C4-2B (cell line): ENCODE data around the gene CHRNA9.

Source experiments
- CTCF ChIP-seq: fragments of 450-650 bp; conservative IDR thresholded peaks from 2 replicates; pipeline ENCODE4 v1.5.1; 2017; ENCODE audit warnings: mild to moderate bottlenecking
- ZFX ChIP-seq: fragments of 450-650 bp; IDR thresholded peaks from 2 replicates; pipeline ENCODE4 v1.6.1; 2017

DNA sequence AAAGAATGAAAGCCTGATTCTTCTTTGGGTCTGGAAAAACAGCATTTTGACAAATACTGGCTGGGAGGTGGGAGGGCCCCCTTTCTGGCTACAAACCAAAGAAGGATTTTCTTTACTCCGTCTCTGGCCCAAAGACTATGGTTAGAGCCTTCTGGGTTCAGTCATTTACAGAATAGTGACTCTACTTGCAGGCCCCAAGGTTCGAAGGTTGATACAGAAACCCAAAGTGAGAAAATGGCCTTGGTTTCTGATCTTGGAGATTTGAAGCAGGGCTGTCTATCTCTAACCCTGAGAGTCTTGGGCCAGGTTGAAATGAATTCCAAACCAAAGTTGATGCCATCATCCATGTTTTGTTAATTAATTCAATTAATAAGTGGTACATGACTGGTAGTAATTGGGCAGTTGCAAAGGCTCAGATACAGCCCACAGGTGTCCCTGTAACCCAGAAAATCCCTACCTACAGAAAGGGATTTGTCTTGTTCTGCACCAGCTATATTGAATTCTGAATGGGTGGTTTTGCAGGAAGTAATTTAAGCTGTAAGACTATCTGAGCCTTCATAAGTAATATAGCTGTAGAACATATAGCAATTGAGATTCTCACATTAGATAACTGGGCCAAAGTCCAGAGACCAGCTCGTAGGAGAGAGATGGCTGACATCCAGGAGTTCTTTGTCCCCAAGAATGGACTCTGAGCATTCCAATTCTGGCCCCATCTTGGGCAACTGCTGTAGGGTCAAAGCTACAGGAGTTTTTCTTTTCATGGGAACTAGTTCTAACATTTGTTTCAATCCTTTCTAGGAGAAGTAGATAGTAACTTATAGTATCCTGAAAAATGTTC is 34.5 kb downstream of the CHRNA9 start:
- TF ChIP-seq CTCF (no peak; the same call in 1 of the 2 replicates), ZFX (no peak)
